IMR-90 (cell line): Measurements from ENCODE around the gene RCAN2.

ENCODE experiments used
- BHLHE40 ChIP-seq: fragments of 150-350 bp; IDR thresholded peaks from 2 replicates; pipeline ENCODE4 v1.6.1; 2016; ENCODE audit warnings: mild to moderate bottlenecking, low read depth, low read length
- CEBPB ChIP-seq: IDR thresholded peaks from 2 replicates; pipeline ENCODE4 v1.6.1; 2012; ENCODE audit warnings: low read depth, low read length, improper control_type of control experiment
- CHD1 ChIP-seq: IDR thresholded peaks from 2 replicates; pipeline ENCODE4 v1.6.1; 2012; ENCODE audit warnings: low read depth, low read length, improper control_type of control experiment
- ELK1 ChIP-seq: fragments of 150-350 bp; IDR thresholded peaks from 2 replicates; pipeline ENCODE4 v1.6.1; 2016; ENCODE audit warnings: low read depth, mild to moderate bottlenecking, low read length, moderate library complexity, borderline replicate concordance
- MAFK ChIP-seq: IDR thresholded peaks from 2 replicates; pipeline ENCODE4 v1.6.1; 2012; ENCODE audit warnings: low read depth, low read length, improper control_type of control experiment
- MAZ ChIP-seq: IDR thresholded peaks from 2 replicates; pipeline ENCODE4 v1.6.1; 2012; ENCODE audit warnings: low read depth, mild to moderate bottlenecking, low read length, improper control_type of control experiment, moderate library complexity, borderline replicate concordance
- NFE2L2 ChIP-seq: fragments of 150-350 bp; IDR thresholded peaks from 2 replicates; pipeline ENCODE4 v1.6.1; 2016; ENCODE audit warnings: low read depth, mild to moderate bottlenecking, low read length
- POLR2A ChIP-seq: IDR thresholded peaks from 2 replicates; pipeline ENCODE4 v1.6.1; 2012; ENCODE audit warnings: mild to moderate bottlenecking, low read depth, low read length
- RAD21 ChIP-seq: IDR thresholded peaks from 2 replicates; pipeline ENCODE4 v1.6.1; 2012; ENCODE audit warnings: low read length, improper control_type of control experiment
- RCOR1 ChIP-seq: IDR thresholded peaks from 2 replicates; pipeline ENCODE4 v1.6.1; 2012; ENCODE audit warnings: mild to moderate bottlenecking, low read length, improper control_type of control experiment; ENCODE audit not compliant: insufficient replicate concordance
- RFX5 ChIP-seq: IDR thresholded peaks from 2 replicates; pipeline ENCODE4 v1.8.0; 2012; ENCODE audit warnings: low read depth, mild to moderate bottlenecking, low read length, moderate library complexity
- SMC3 ChIP-seq: fragments of 150-350 bp; IDR thresholded peaks from 2 replicates; pipeline ENCODE4 v1.6.1; 2016; ENCODE audit warnings: low read depth, mild to moderate bottlenecking, antibody characterized with exemption, low read length, moderate library complexity
- TF ChIP-seq, protein P1 (sequence below): conservative IDR thresholded peaks from 2 replicates; pipeline ENCODE4 v1.5.1; 2012; ENCODE audit warnings: mild to moderate bottlenecking, low read depth, low read length, improper control_type of control experiment

DNA sequence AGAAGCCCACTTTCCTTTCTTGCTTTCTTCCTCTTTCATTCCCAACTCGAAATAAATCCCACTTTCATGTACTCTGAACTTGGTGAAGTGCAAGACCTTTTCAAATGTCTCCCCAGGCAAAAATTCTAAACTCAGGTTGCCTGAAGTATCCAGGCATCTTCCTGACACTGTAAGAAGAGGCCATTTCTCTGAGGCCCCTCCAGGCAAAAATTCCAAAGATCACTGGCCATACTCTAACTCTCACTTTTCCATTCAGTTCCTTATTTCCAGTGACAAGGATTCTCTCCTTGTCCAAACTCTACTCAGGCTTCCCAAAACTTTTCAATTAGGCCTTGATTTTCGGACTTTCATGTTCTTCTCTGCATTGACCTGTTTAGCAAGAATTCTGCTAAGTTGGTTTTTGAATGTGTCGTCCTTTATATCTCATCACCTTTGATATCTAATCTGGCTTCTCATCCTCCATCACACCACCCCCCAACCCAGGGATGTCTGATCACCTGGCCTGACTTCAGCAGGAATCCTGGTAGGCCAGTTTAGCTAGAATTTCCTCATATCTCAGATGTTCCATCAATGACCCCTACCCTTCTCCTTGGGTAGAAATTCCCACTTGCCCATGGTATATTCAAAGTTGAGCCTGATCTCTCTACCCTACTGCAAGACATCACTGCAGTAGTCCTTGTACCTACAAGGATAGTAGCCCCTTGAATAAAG is 124.9 kb downstream of the RCAN2 start:
- TF ChIP-seq, protein P1, sequence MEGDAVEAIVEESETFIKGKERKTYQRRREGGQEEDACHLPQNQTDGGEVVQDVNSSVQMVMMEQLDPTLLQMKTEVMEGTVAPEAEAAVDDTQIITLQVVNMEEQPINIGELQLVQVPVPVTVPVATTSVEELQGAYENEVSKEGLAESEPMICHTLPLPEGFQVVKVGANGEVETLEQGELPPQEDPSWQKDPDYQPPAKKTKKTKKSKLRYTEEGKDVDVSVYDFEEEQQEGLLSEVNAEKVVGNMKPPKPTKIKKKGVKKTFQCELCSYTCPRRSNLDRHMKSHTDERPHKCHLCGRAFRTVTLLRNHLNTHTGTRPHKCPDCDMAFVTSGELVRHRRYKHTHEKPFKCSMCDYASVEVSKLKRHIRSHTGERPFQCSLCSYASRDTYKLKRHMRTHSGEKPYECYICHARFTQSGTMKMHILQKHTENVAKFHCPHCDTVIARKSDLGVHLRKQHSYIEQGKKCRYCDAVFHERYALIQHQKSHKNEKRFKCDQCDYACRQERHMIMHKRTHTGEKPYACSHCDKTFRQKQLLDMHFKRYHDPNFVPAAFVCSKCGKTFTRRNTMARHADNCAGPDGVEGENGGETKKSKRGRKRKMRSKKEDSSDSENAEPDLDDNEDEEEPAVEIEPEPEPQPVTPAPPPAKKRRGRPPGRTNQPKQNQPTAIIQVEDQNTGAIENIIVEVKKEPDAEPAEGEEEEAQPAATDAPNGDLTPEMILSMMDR: no peak
- no peak for TF ChIP-seq NFE2L2
- TF ChIP-seq MAFK: no peak
- TF ChIP-seq ELK1: no peak
- no peak for TF ChIP-seq CEBPB
- TF ChIP-seq RAD21: no peak
- no peak for TF ChIP-seq POLR2A
- no peak for TF ChIP-seq RCOR1
- no peak for TF ChIP-seq SMC3
- no peak for TF ChIP-seq RFX5
- no peak for TF ChIP-seq CHD1
- TF ChIP-seq BHLHE40: no peak
- TF ChIP-seq MAZ: no peak
